Uterus (tissue), 4 donors: ENCODE measurements around the gene BTBD2. TPM values are rescaled to one million over a fixed set of nuclear protein-coding genes. Genes with fewer than 3 reads are reported as not detected.
A peak's percentile ranks its signal among the peaks of the same experiment; 100 is the strongest.

Experiments used
- DNase-seq, 2 donors: peaks; one replicate each; pipeline ENCODE4 v3.0.0-alpha.2; 2019 to 2020
- H3K27ac ChIP-seq, 2 donors: fragments of 200-600 bp; sonication (generic); 1 replicate in 1 of 2; 2 replicates in 1 of 2; pipeline ENCODE4 v1.5.1; 2016 to 2018
- H3K27me3 ChIP-seq, 2 donors: fragments of 200-600 bp; sonication (generic); one replicate each; pipeline ENCODE4 v1.5.1; 2018 to 2019; ENCODE audit warnings: control low read depth in 1 of 2
- H3K36me3 ChIP-seq, 2 donors: fragments of 200-600 bp; sonication (generic); one replicate each; pipeline ENCODE4 v1.5.1; 2019; ENCODE audit warnings: control low read depth in 1 of 2
- H3K4me1 ChIP-seq, 2 donors: fragments of 200-600 bp; sonication (generic); one replicate each; pipeline ENCODE4 v1.5.1; 2018 to 2019; ENCODE audit warnings: control low read depth in 1 of 2
- H3K4me3 ChIP-seq, 2 donors: fragments of 200-600 bp; sonication (generic); 1 replicate in 1 of 2; 2 replicates in 1 of 2; pipeline ENCODE4 v1.5.1; 2018 to 2019; ENCODE audit warnings: mild to moderate bottlenecking in 1 of 2
- H3K9me3 ChIP-seq, 2 donors: fragments of 200-600 bp; sonication (generic); one replicate each; pipeline ENCODE4 v1.5.1; 2019; ENCODE audit warnings: control low read depth in 1 of 2
- CTCF ChIP-seq, 4 experiments: fragments of 200-600 bp in 2 of 4; fragments of 450-650 bp in 2 of 4; sonication (generic) in 2 of 4; IDR thresholded peaks; one replicate each; pipeline ENCODE4 v1.5.1; 2016 to 2019; ENCODE audit warnings: antibody characterized with exemption in 4 of 4, mild to moderate bottlenecking in 2 of 4, moderate library complexity in 1 of 4
- POLR2A ChIP-seq, 2 donors: fragments of 450-650 bp; IDR thresholded peaks; one replicate each; pipeline ENCODE4 v1.6.1; 2016; ENCODE audit warnings: antibody characterized with exemption in 2 of 2, mild to moderate bottlenecking in 1 of 2, moderate library complexity in 1 of 2
- intact Hi-C: fragments of 100-400 bp; cut with DNase I; formaldehyde crosslinking; loops from one replicate; pipeline ENCODE4 v1.15.1; 2023; ENCODE audit warnings: low total_unique reads
- total RNA-seq, 4 donors: library from RNA; depleted of rRNA in 3 of 4; stranded (reverse); fragments of >200 nt in 3 of 4; gene quantifications; one replicate each; pipeline versions ENCODE4 v1.1.0 to v1.2.4, GENCODE V29; 2014 to 2023
- donor health status: DM: yes; HTN: yes; CAD: no.

BTBD2 gene
- total RNA-seq, 4 donors from 2014 or later = 48.2 to 105 (median 61.8) TPM

- no peak for DNase-seq
- Histone ChIP-seq H3K36me3 (no peaks in the 10 kb centered on the region), H3K4me3 (no peak overlapping the region), H3K27me3 (no peaks in the 10 kb centered on the region), H3K27ac (peak overlapping the region; percentile 98 to 100), H3K4me1 (peaks cover 14 to 35% of the 10 kb centered on the region in 2 donors), H3K9me3 (no peaks in the 10 kb centered on the region)
- TF ChIP-seq CTCF (IDR thresholded peaks at IDR 0.05) (no peak), POLR2A (IDR thresholded peaks at IDR 0.05) (no peak)
- intact Hi-C loops = no loop called here
Observed at GRCh38 chr19:2054763-2055162, 39.2 kb upstream of the BTBD2 start.

GRCh38 chr19:2053601-2054389 lies 38.3 kb upstream of the BTBD2 start:
- intact Hi-C loops = no loop called here
- H3K9me3 ChIP-seq = no peaks in the 10 kb centered on the region
- peak; percentile 89 for DNase-seq
- H3K4me3 ChIP-seq = no peak overlapping the region
- H3K27ac ChIP-seq = peak overlapping the region; percentile 98 to 100
- no peaks in the 10 kb centered on the region for H3K36me3 ChIP-seq
- TF ChIP-seq CTCF (IDR thresholded peaks at IDR 0.05) (no peak), POLR2A (IDR thresholded peaks at IDR 0.05) (peak; percentile 14)
- H3K4me1 ChIP-seq = peaks cover 8 to 40% of the 10 kb centered on the region in 2 donors
- H3K27me3 ChIP-seq = no peaks in the 10 kb centered on the region

DNA sequence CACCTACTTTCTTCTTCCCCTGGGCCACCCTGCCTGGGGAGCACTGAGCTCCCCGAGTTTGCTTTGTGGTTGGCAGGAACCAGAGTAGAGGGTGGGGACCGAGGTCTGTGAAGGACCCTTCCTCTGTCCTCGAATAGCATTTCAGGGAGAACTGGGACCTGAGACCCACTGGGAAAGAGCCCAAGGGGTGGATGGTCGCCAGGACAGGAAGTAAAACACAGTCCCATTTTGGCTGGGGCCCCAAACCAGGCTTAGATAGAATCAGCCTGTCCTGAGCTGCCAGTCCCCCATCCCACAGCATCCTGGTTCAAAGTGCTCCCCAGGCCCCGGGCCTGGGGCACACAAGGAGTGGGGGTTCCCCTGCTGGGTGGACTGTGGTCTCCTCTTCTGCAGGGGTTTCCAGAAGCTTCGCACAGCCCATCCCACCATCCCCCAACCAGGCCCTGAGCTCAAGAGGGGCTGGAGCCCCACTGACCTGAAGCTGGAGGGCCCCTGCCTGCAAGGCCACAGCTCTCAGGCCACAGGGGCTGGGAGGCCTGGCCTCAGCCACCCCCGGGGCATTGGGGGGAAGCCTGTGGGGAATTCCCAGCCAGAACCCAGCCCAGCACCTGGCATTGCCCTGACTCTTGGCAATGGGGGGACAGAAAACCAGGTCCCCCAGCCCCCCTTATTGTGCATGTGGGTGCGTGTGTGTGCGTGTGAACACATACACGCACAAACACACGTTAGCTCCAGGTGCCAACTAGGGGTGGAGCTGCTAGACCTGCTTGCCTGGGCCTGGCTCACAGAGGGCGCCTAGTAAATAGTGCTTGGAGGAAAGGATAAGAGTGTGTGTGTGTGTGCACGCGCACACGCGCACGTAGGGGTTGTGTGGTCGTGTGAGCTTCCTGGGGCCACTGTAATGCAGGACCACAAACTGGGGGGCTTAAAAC lies 36.5 kb upstream of the BTBD2 start:
- Histone ChIP-seq H3K27me3 (no peaks in the 10 kb centered on the region), H3K9me3 (no peaks in the 10 kb centered on the region), H3K4me1 (peaks cover 8 to 54% of the 10 kb centered on the region in 2 donors), H3K27ac (peak overlapping the region; percentile 87 to 100), H3K4me3 (peak overlapping the region; percentile 31 to 36), H3K36me3 (no peaks in the 10 kb centered on the region)
- intact Hi-C loops = no loop called here
- TF ChIP-seq CTCF (IDR thresholded peaks at IDR 0.05) (no peak), POLR2A (IDR thresholded peaks at IDR 0.05) (no peak)
- peak; percentile 73 to 74 for DNase-seq

GRCh38 chr19:2050991-2051772 lies 35.7 kb upstream of the BTBD2 start, which contains the start of gene MKNK2:
MKNK2 (minus strand) TSS chr19:2051244; CDS start chr19:2050851, 393 bp downstream.
- intact Hi-C loops = no loop called here
- no peaks in the 10 kb centered on the region for H3K9me3 ChIP-seq
- peaks cover 8 to 52% of the 10 kb centered on the region in 2 donors for H3K4me1 ChIP-seq
- no peaks in the 10 kb centered on the region for H3K27me3 ChIP-seq
- H3K4me3 ChIP-seq = peak within 1 kb of the TSS; percentile 53 to 96
- peak; percentile 90 to 93 for DNase-seq
- H3K36me3 ChIP-seq = no peaks in the 10 kb centered on the region
- peak within 1 kb of the TSS; percentile 97 to 100 for H3K27ac ChIP-seq
- TF ChIP-seq CTCF (IDR thresholded peaks at IDR 0.05) (peak; percentile 45 to 80 (median 64)), POLR2A (IDR thresholded peaks at IDR 0.05) (peak; percentile 100)
